Measurements from ENCODE around the gene H19. TPM values are rescaled to one million over a fixed set of nuclear protein-coding genes. Genes with fewer than 3 reads are reported as not detected.

Gene H19
- polyA plus RNA-seq, 1 of the 3 experiments (the other 2 are of a cell fraction): 3.7 TPM

DNA sequence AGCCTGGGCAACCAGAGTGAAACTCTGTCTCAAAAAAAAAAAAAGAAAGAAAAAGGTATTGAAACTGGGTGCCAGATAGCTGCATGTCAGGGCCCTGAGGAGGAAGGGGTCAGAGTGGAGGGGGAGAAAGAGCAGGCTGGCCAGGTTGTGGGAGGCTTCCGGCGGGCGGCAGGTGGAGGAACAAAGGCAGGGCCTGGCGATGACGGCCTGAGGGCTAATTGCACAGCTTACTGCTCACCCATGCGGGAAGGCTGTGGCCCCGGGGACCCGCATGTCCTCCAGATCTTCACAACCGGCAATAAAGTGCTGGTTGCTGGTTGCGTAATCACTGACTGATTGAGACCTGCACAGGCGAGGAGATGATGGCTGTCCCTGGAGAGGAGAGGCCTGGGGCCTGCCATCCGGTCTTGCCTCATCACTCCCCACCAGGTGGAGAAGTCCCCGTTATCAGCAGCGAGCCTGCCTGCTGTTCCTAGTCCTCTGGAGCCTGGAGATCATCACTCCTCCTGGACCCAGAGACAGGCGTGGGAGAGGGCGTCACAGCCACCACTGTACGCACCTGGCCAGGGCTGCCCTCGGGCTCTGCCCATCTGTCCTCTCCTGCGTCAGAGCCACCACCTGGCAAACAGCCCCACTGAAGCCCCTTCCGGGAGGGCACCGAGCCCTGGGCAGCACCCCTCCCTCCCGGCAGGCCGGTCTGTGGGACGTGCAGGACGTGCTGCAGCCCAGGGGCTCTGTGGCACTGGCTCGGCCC is 18.7 kb downstream of the H19 start:
- DNase-seq: no peak
- Histone ChIP-seq H3K9me2 (no peaks in the 10 kb centered on the region), H3K9ac (no peak overlapping the region), H3K4me2 (no peak overlapping the region), H2AFZ (ENCODE audit: low read depth) (no peak overlapping the region), H4K20me1 (ENCODE audit: insufficient read depth) (no peaks in the 10 kb centered on the region), H3K27ac (ENCODE audit: low read depth in 2 of 2, low read length in 1 of 2) (no peak overlapping the region; a peak in 1 of 4 replicates), H3F3A (replicated peaks; ENCODE audit: insufficient read depth) (no peaks in the 10 kb centered on the region), H3K79me2 (ENCODE audit: insufficient read depth) (no peaks in the 10 kb centered on the region), H3K4me1 (ENCODE audit: control insufficient read depth in 1 of 2, insufficient read depth in 2 of 2, low read depth in 1 of 2, low read length in 1 of 2) (no peaks in the 10 kb centered on the region), H3K4me3 (ENCODE audit: low read depth in 2 of 2, low read length in 1 of 2) (no peak overlapping the region), H3K9me3 (no peaks in the 10 kb centered on the region), H3K36me3 (replicated peaks in 1 of 2; ENCODE audit: control insufficient read depth in 1 of 2, insufficient read depth in 2 of 2, low read length in 1 of 2) (no peaks in the 10 kb centered on the region), H3K27me3 (ENCODE audit: insufficient read depth) (no peaks in the 10 kb centered on the region)
- CTCF ChIA-PET: interaction anchor here (0.9 to 4.4 kb wide), 8 partner anchors 10 to 405 kb away, joined by 3 to 30 read pairs (median 9); no protein-coding TSS in a partner anchor
- POLR2A ChIA-PET: interaction anchor here (0.7 to 4.4 kb wide), 10 partner anchors 9 to 162 kb away, joined by 3 to 60 read pairs (median 5); partner anchors contain the start of genes H19 and IGF2
- peak in 1 of 2 experiments; percentile 31; a peak in 1 of 4 replicates for TF ChIP-seq EP300 (IDR thresholded peaks at IDR 0.05; ENCODE audit: borderline replicate concordance in 1 of 2, low read depth in 1 of 2, low read length in 1 of 2)
- TF ChIP-seq, protein P1, sequence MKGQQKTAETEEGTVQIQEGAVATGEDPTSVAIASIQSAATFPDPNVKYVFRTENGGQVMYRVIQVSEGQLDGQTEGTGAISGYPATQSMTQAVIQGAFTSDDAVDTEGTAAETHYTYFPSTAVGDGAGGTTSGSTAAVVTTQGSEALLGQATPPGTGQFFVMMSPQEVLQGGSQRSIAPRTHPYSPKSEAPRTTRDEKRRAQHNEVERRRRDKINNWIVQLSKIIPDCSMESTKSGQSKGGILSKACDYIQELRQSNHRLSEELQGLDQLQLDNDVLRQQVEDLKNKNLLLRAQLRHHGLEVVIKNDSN (IDR thresholded peaks at IDR 0.05; ENCODE audit: borderline replicate concordance, low read depth): no peak
- WGBS (ENCODE audit: low lambda C conversion rate): no CpG with 5 or more reads among the region's 26 CpGs

DNA sequence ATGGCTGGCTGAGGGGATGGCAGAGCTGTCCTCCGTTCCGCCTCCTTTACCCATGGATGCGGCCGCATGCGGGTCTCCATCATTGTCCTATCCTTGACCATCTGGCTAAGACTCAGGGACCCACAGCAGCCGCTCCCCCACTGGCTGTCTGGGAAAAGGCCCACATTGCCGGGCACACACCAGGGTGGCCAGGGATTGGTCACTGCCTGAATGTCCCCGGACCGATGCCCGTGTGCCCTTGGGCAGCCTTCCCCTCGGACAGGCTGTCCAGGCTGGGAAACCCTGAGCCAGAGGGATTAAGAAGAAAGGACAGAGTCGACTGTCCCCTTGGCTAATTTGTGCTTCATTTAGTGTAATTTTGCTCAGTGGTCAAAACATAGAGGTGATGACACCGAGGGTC is 22.5 kb downstream of the H19 start:
- Histone ChIP-seq H3F3A (replicated peaks; ENCODE audit: insufficient read depth) (no peaks in the 10 kb centered on the region), H3K36me3 (replicated peaks in 1 of 2; ENCODE audit: control insufficient read depth in 1 of 2, insufficient read depth in 2 of 2, low read length in 1 of 2) (no peaks in the 10 kb centered on the region), H3K79me2 (ENCODE audit: insufficient read depth) (no peaks in the 10 kb centered on the region), H3K4me1 (ENCODE audit: control insufficient read depth in 1 of 2, insufficient read depth in 2 of 2, low read depth in 1 of 2, low read length in 1 of 2) (no peaks in the 10 kb centered on the region), H3K9me3 (no peaks in the 10 kb centered on the region), H3K9ac (no peak overlapping the region), H3K4me2 (no peak overlapping the region), H3K27ac (ENCODE audit: low read depth in 2 of 2, low read length in 1 of 2) (no peak overlapping the region), H2AFZ (ENCODE audit: low read depth) (no peak overlapping the region), H3K27me3 (ENCODE audit: insufficient read depth) (no peaks in the 10 kb centered on the region), H3K9me2 (no peaks in the 10 kb centered on the region), H3K4me3 (ENCODE audit: low read depth in 2 of 2, low read length in 1 of 2) (no peak overlapping the region), H4K20me1 (ENCODE audit: insufficient read depth) (no peaks in the 10 kb centered on the region)
- CTCF ChIA-PET: interaction anchor here (0.7 to 3.1 kb wide), 3 partner anchors 99 to 322 kb away, joined by 3 to 8 read pairs (median 5); no protein-coding TSS in a partner anchor
- POLR2A ChIA-PET: no interaction called here
- TF ChIP-seq, protein P2, sequence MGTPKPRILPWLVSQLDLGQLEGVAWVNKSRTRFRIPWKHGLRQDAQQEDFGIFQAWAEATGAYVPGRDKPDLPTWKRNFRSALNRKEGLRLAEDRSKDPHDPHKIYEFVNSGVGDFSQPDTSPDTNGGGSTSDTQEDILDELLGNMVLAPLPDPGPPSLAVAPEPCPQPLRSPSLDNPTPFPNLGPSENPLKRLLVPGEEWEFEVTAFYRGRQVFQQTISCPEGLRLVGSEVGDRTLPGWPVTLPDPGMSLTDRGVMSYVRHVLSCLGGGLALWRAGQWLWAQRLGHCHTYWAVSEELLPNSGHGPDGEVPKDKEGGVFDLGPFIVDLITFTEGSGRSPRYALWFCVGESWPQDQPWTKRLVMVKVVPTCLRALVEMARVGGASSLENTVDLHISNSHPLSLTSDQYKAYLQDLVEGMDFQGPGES (IDR thresholded peaks at IDR 0.05; ENCODE audit: low read depth, low read length): no peak
- no peak for TF ChIP-seq JUND (IDR thresholded peaks at IDR 0.05)
- TF ChIP-seq, protein P3, sequence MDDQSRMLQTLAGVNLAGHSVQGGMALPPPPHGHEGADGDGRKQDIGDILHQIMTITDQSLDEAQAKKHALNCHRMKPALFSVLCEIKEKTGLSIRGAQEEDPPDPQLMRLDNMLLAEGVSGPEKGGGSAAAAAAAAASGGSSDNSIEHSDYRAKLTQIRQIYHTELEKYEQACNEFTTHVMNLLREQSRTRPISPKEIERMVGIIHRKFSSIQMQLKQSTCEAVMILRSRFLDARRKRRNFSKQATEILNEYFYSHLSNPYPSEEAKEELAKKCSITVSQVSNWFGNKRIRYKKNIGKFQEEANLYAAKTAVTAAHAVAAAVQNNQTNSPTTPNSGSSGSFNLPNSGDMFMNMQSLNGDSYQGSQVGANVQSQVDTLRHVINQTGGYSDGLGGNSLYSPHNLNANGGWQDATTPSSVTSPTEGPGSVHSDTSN (IDR thresholded peaks at IDR 0.05): no peak
- TF ChIP-seq FOXM1 (IDR thresholded peaks at IDR 0.05; ENCODE audit: low read depth): no peak
- TF ChIP-seq RFX5 (IDR thresholded peaks at IDR 0.05; ENCODE audit: low read length): no peak
- TF ChIP-seq GATA2 (CRISPR knock-in tag; IDR thresholded peaks at IDR 0.05): no peak
- no peak for TF ChIP-seq SIN3A (IDR thresholded peaks at IDR 0.05; ENCODE audit: borderline replicate concordance, low read depth, low read length)
- no peak for TF ChIP-seq CHD2 (IDR thresholded peaks at IDR 0.05; ENCODE audit: low read length, partially characterized antibody)
- TF ChIP-seq, protein P4, sequence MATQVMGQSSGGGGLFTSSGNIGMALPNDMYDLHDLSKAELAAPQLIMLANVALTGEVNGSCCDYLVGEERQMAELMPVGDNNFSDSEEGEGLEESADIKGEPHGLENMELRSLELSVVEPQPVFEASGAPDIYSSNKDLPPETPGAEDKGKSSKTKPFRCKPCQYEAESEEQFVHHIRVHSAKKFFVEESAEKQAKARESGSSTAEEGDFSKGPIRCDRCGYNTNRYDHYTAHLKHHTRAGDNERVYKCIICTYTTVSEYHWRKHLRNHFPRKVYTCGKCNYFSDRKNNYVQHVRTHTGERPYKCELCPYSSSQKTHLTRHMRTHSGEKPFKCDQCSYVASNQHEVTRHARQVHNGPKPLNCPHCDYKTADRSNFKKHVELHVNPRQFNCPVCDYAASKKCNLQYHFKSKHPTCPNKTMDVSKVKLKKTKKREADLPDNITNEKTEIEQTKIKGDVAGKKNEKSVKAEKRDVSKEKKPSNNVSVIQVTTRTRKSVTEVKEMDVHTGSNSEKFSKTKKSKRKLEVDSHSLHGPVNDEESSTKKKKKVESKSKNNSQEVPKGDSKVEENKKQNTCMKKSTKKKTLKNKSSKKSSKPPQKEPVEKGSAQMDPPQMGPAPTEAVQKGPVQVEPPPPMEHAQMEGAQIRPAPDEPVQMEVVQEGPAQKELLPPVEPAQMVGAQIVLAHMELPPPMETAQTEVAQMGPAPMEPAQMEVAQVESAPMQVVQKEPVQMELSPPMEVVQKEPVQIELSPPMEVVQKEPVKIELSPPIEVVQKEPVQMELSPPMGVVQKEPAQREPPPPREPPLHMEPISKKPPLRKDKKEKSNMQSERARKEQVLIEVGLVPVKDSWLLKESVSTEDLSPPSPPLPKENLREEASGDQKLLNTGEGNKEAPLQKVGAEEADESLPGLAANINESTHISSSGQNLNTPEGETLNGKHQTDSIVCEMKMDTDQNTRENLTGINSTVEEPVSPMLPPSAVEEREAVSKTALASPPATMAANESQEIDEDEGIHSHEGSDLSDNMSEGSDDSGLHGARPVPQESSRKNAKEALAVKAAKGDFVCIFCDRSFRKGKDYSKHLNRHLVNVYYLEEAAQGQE (IDR thresholded peaks at IDR 0.05; ENCODE audit: low read depth, low read length): no peak
- TF ChIP-seq GABPA (IDR thresholded peaks at IDR 0.05; ENCODE audit: low read depth): no peak
- WGBS (ENCODE audit: low lambda C conversion rate): no CpG with 5 or more reads among the region's 13 CpGs
- DNase-seq: no peak
